ENCODE data around the gene MAPKBP1. TPM values are rescaled to one million over a fixed set of nuclear protein-coding genes. Genes with fewer than 3 reads are reported as not detected.

Gene MAPKBP1
- total RNA-seq, 1 donor = 22.8 TPM

GRCh38 chr15:41856716-41857115, 82.4 kb downstream of the MAPKBP1 start:
- H3K27me3 ChIP-seq (ENCODE audit: insufficient read depth, low read length) = peaks cover 13% of the 10 kb centered on the region
- H3K4me1 ChIP-seq (ENCODE audit: insufficient read depth, low read length) = no peaks in the 10 kb centered on the region
- no peaks in the 10 kb centered on the region for H3K36me3 ChIP-seq (ENCODE audit: insufficient read depth, low read length)
- no peak overlapping the region for H3K4me3 ChIP-seq (ENCODE audit: insufficient read depth, low read length)
- no peaks in the 10 kb centered on the region for H3K79me2 ChIP-seq (ENCODE audit: insufficient read depth, low read length)
- TF ChIP-seq CTCF (IDR thresholded peaks at IDR 0.05; ENCODE audit: extremely low read depth, low read depth, low read length) = no peak
- no peaks in the 10 kb centered on the region for H4K20me1 ChIP-seq (ENCODE audit: insufficient read depth, low read length)
- H2AFZ ChIP-seq (ENCODE audit: low read length) = no peak overlapping the region
- H3K4me2 ChIP-seq (ENCODE audit: insufficient read depth, low read length) = no peak overlapping the region
- no peak overlapping the region for H3K27ac ChIP-seq (ENCODE audit: low read depth, low read length)
- no peak for DNase-seq (ENCODE audit: insufficient read length, low spot score, missing footprints)
- H3K9me3 ChIP-seq (ENCODE audit: low read depth, low read length) = no peaks in the 10 kb centered on the region

DNA sequence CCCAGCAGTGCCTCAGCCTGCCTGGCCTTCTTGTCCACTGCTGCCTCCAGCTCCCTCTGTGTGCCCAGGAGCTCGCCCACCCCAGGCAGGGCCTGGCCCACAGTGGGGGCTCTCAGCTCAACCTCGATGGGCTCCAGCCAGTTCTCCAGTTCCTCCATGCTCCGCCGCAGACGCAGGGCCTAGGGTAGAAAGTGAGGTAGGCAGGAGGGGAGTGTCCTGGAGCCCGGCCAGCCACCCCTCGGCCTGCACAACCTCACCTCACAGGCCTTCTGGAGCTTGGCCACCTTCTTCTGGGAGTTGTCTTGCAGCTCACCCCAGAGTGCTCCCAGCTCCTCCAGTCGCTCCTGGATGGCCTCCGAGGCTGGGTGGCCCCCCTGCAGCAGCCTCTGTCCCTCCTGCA, 83.0 kb downstream of the MAPKBP1 start:
- no peaks in the 10 kb centered on the region for H3K9me3 ChIP-seq (ENCODE audit: low read depth, low read length)
- H3K4me1 ChIP-seq (ENCODE audit: insufficient read depth, low read length) = no peaks in the 10 kb centered on the region
- no peaks in the 10 kb centered on the region for H3K36me3 ChIP-seq (ENCODE audit: insufficient read depth, low read length)
- no peak overlapping the region for H3K27ac ChIP-seq (ENCODE audit: low read depth, low read length)
- no peak for DNase-seq (ENCODE audit: insufficient read length, low spot score, missing footprints)
- H3K4me2 ChIP-seq (ENCODE audit: insufficient read depth, low read length) = no peak overlapping the region
- TF ChIP-seq CTCF (IDR thresholded peaks at IDR 0.05; ENCODE audit: extremely low read depth, low read depth, low read length) = no peak
- no peaks in the 10 kb centered on the region for H3K79me2 ChIP-seq (ENCODE audit: insufficient read depth, low read length)
- no peaks in the 10 kb centered on the region for H4K20me1 ChIP-seq (ENCODE audit: insufficient read depth, low read length)
- no peak overlapping the region for H2AFZ ChIP-seq (ENCODE audit: low read length)
- H3K4me3 ChIP-seq (ENCODE audit: insufficient read depth, low read length) = no peak overlapping the region
- peaks cover 7% of the 10 kb centered on the region for H3K27me3 ChIP-seq (ENCODE audit: insufficient read depth, low read length)

DNA sequence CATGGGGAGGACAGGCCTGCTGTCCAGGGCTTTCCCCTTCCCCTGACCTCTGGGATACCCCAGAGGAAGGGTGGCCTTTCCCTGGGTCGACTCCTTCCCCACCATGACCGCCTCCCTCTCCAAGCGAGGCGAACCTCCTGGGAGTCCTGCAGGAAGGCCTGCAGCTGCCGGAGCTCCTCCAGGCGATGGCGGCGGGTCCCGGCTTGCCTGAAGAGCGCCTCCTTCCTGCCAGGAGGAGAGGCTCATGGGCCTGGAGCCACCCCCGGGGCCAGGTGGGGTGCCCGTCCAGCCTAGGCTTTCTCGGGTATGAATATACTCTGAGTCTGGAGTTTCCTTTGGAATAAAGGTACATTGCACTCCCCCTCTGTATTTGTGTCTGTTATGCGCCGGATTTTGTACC, 84.5 kb downstream of the MAPKBP1 start:
- H3K4me1 ChIP-seq (ENCODE audit: insufficient read depth, low read length) = no peaks in the 10 kb centered on the region
- H3K79me2 ChIP-seq (ENCODE audit: insufficient read depth, low read length) = no peaks in the 10 kb centered on the region
- no peak for DNase-seq (ENCODE audit: insufficient read length, low spot score, missing footprints)
- H3K27me3 ChIP-seq (ENCODE audit: insufficient read depth, low read length) = peaks cover 6% of the 10 kb centered on the region
- no peaks in the 10 kb centered on the region for H4K20me1 ChIP-seq (ENCODE audit: insufficient read depth, low read length)
- no peak overlapping the region for H3K4me3 ChIP-seq (ENCODE audit: insufficient read depth, low read length)
- no peak overlapping the region for H3K4me2 ChIP-seq (ENCODE audit: insufficient read depth, low read length)
- no peaks in the 10 kb centered on the region for H3K9me3 ChIP-seq (ENCODE audit: low read depth, low read length)
- H2AFZ ChIP-seq (ENCODE audit: low read length) = no peak overlapping the region
- no peaks in the 10 kb centered on the region for H3K36me3 ChIP-seq (ENCODE audit: insufficient read depth, low read length)
- TF ChIP-seq CTCF (IDR thresholded peaks at IDR 0.05; ENCODE audit: extremely low read depth, low read depth, low read length) = no peak
- no peak overlapping the region for H3K27ac ChIP-seq (ENCODE audit: low read depth, low read length)

GRCh38 chr15:41860049-41860828, 86.0 kb downstream of the MAPKBP1 start:
- no peaks in the 10 kb centered on the region for H3K79me2 ChIP-seq (ENCODE audit: insufficient read depth, low read length)
- peaks cover 2% of the 10 kb centered on the region for H3K27me3 ChIP-seq (ENCODE audit: insufficient read depth, low read length)
- no peak overlapping the region for H3K4me2 ChIP-seq (ENCODE audit: insufficient read depth, low read length)
- H3K36me3 ChIP-seq (ENCODE audit: insufficient read depth, low read length) = no peaks in the 10 kb centered on the region
- H3K4me1 ChIP-seq (ENCODE audit: insufficient read depth, low read length) = no peaks in the 10 kb centered on the region
- no peak for TF ChIP-seq CTCF (IDR thresholded peaks at IDR 0.05; ENCODE audit: extremely low read depth, low read depth, low read length)
- no peaks in the 10 kb centered on the region for H4K20me1 ChIP-seq (ENCODE audit: insufficient read depth, low read length)
- no peak overlapping the region for H3K27ac ChIP-seq (ENCODE audit: low read depth, low read length)
- no peak overlapping the region for H3K4me3 ChIP-seq (ENCODE audit: insufficient read depth, low read length)
- no peak for DNase-seq (ENCODE audit: insufficient read length, low spot score, missing footprints)
- no peaks in the 10 kb centered on the region for H3K9me3 ChIP-seq (ENCODE audit: low read depth, low read length)
- H2AFZ ChIP-seq (ENCODE audit: low read length) = no peak overlapping the region

Measured in osteoblast (primary cell).